GM23338 (cell line): ENCODE measurements around the gene AGO4. TPM values are rescaled to one million over a fixed set of nuclear protein-coding genes. Genes with fewer than 3 reads are reported as not detected.

Experiments used
- ATAC-seq: fragments of 200-7000 bp; cut with Tn5 transposase; 3 replicates; pipeline ENCODE4 v1.9.1; 2020
- DNase-seq: peaks from one replicate; pipeline ENCODE4 v3.0.0-alpha.2; 2015; ENCODE audit warnings: low spot score
- H2AFZ ChIP-seq: fragments of 200-600 bp; sonication (generic); 2 replicates; pipeline ENCODE4 v1.8.0; 2016; ENCODE audit warnings: antibody characterized with exemption, mild to moderate bottlenecking, moderate library complexity
- H3F3A ChIP-seq: fragments of 200-600 bp; sonication (generic); replicated peaks from 2 replicates; pipeline ENCODE4 v1.8.0; 2017; ENCODE audit warnings: antibody characterized with exemption, mixed run types, low read depth
- H3K27ac ChIP-seq: fragments of 200-600 bp; sonication (generic); 2 replicates; pipeline ENCODE4 v1.6.1; 2016; ENCODE audit warnings: low read depth
- H3K27me3 ChIP-seq: fragments of 200-600 bp; sonication (generic); 2 replicates; pipeline ENCODE4 v1.8.0; 2016; ENCODE audit warnings: mild to moderate bottlenecking, mixed run types, moderate library complexity; ENCODE audit not compliant: insufficient read depth
- H3K36me3 ChIP-seq: fragments of 200-600 bp; sonication (generic); 2 replicates; pipeline ENCODE4 v1.8.0; 2016; ENCODE audit warnings: mild to moderate bottlenecking; ENCODE audit not compliant: insufficient read depth
- H3K4me1 ChIP-seq: fragments of 200-600 bp; sonication (generic); 2 replicates; pipeline ENCODE4 v1.8.0; 2016; ENCODE audit warnings: mild to moderate bottlenecking, moderate library complexity; ENCODE audit not compliant: insufficient read depth
- H3K4me2 ChIP-seq: fragments of 200-600 bp; sonication (generic); 2 replicates; pipeline ENCODE4 v1.7.1; 2017; ENCODE audit warnings: mixed run types
- H3K4me3 ChIP-seq: fragments of 200-600 bp; sonication (generic); 2 replicates; pipeline ENCODE4 v1.6.1; 2016; ENCODE audit warnings: mixed run types
- H3K79me2 ChIP-seq: fragments of 200-600 bp; sonication (generic); replicated peaks from 2 replicates; pipeline ENCODE4 v1.8.0; 2017; ENCODE audit warnings: mild to moderate bottlenecking; ENCODE audit not compliant: insufficient read depth
- H3K9me2 ChIP-seq: fragments of 200-600 bp; sonication (generic); 2 replicates; pipeline ENCODE4 v1.8.0; 2017; ENCODE audit not compliant: insufficient read depth
- H4K20me1 ChIP-seq: fragments of 200-600 bp; sonication (generic); replicated peaks from 2 replicates; pipeline ENCODE4 v1.8.0; 2017; ENCODE audit warnings: mild to moderate bottlenecking; ENCODE audit not compliant: insufficient read depth
- H3K27ac Mint-ChIP-seq: 2 replicates; pipeline ENCODE4 v1.8.0; 2020; ENCODE audit warnings: inconsistent platforms, mild to moderate bottlenecking, moderate library complexity, mixed read lengths
- H3K27me3 Mint-ChIP-seq: 3 replicates; pipeline ENCODE4 v1.8.0; 2022; ENCODE audit warnings: low read depth, mild to moderate bottlenecking, moderate library complexity, mixed read lengths, inconsistent platforms; ENCODE audit not compliant: insufficient read depth, poor library complexity
- H3K36me3 Mint-ChIP-seq: 3 replicates; pipeline ENCODE4 v1.8.0; 2021; ENCODE audit warnings: low read depth, mild to moderate bottlenecking, inconsistent platforms, moderate library complexity, mixed read lengths
- H3K4me1 Mint-ChIP-seq: 3 replicates; pipeline ENCODE4 v1.8.0; 2020; ENCODE audit warnings: mild to moderate bottlenecking, inconsistent platforms, mixed read lengths
- H3K4me3 Mint-ChIP-seq: 3 replicates; pipeline ENCODE4 v1.8.0; 2021; ENCODE audit warnings: moderate library complexity, mild to moderate bottlenecking, inconsistent platforms, mixed read lengths
- H3K9me3 Mint-ChIP-seq: 3 replicates; pipeline ENCODE4 v1.8.0; 2020; ENCODE audit warnings: moderate library complexity, mild to moderate bottlenecking, inconsistent platforms, mixed read lengths
- CREB1 ChIP-seq: fragments of 250-450 bp; sonication (Bioruptor Pico); IDR thresholded peaks from 2 replicates; pipeline ENCODE4 v1.5.0; 2020; ENCODE audit warnings: low read depth, mild to moderate bottlenecking, moderate library complexity
- CTCF ChIP-seq, 2 experiments: fragments of 200-600 bp in 1 of 2; sonication (generic) in 1 of 2; conservative IDR thresholded peaks; 2 replicates each; pipeline versions ENCODE4 v1.5.1 to v1.6.1; 2016 to 2017; ENCODE audit warnings: antibody characterized with exemption in 2 of 2, low read depth in 2 of 2, mild to moderate bottlenecking in 2 of 2, moderate library complexity in 1 of 2
- ETS1 ChIP-seq: IDR thresholded peaks from 2 replicates; pipeline ENCODE4 v1.6.1; 2016; ENCODE audit warnings: antibody characterized with exemption
- EZH2 ChIP-seq: fragments of 200-600 bp; sonication (generic); IDR thresholded peaks from one replicate; pipeline ENCODE4 v1.8.0; 2017; ENCODE audit warnings: antibody characterized with exemption, mild to moderate bottlenecking, low read depth; ENCODE audit not compliant: unreplicated experiment
- EZH2phosphoT487 ChIP-seq: fragments of 200-600 bp; sonication (generic); IDR thresholded peaks from one replicate; pipeline ENCODE4 v1.8.1; 2018; ENCODE audit warnings: antibody characterized with exemption; ENCODE audit not compliant: unreplicated experiment
- JUNB ChIP-seq: IDR thresholded peaks from one replicate; pipeline ENCODE4 v1.6.1; 2016; ENCODE audit warnings: antibody characterized with exemption; ENCODE audit not compliant: unreplicated experiment
- NANOG ChIP-seq: IDR thresholded peaks from 2 replicates; pipeline ENCODE4 v1.6.1; 2016; ENCODE audit warnings: antibody characterized with exemption, borderline replicate concordance
- POLR2AphosphoS5 ChIP-seq: IDR thresholded peaks from 2 replicates; pipeline ENCODE4 v1.6.1; 2016; ENCODE audit warnings: antibody characterized with exemption, low read depth
- REST ChIP-seq: IDR thresholded peaks from one replicate; pipeline ENCODE4 v1.6.1; 2018; ENCODE audit warnings: antibody characterized with exemption; ENCODE audit not compliant: unreplicated experiment
- STAT1 ChIP-seq: IDR thresholded peaks from one replicate; pipeline ENCODE4 v1.6.1; 2016; ENCODE audit warnings: antibody characterized with exemption; ENCODE audit not compliant: unreplicated experiment
- ZNF114 ChIP-seq: fragments of 250-450 bp; sonication (Bioruptor Pico); IDR thresholded peaks from 2 replicates; pipeline ENCODE4 v1.5.0; 2020; ENCODE audit warnings: mild to moderate bottlenecking, moderate library complexity
- ZNF331 ChIP-seq: fragments of 250-450 bp; sonication (Bioruptor Pico); IDR thresholded peaks from 2 replicates; pipeline ENCODE4 v1.5.0; 2020; ENCODE audit warnings: low read depth, mild to moderate bottlenecking, moderate library complexity
- polyA plus RNA-seq: library from polyadenylated mRNA; unstranded; fragments of >200 nt; fragmentation: Nextera tagmentation; extraction: Ambion mirVana; gene quantifications from 2 replicates; pipeline ENCODE4 v1.2.1, GENCODE V29; 2016
- total RNA-seq: library from RNA; depleted of rRNA; stranded (reverse); fragments of >200 nt; shearing (Covaris generic); gene quantifications from 2 replicates; pipeline ENCODE4 v1.2.3, GENCODE V29; 2014
- TF ChIP-seq, protein P1 (sequence below): fragments of 250-450 bp; sonication (Bioruptor Pico); IDR thresholded peaks from 2 replicates; pipeline ENCODE4 v1.5.0; 2020; ENCODE audit warnings: mild to moderate bottlenecking, moderate library complexity

AGO4 gene
- total and polyA plus RNA-seq, 2 experiments from 2014 or later, result 1.7 to 9.7 TPM

GRCh38 chr1:35797380-35797779 lies 10.4 kb upstream of the AGO4 start:
- Histone ChIP-seq H3K4me3 (no peak overlapping the region), H3K9me2 (no peaks in the 10 kb centered on the region), H3F3A (no peaks in the 10 kb centered on the region), H4K20me1 (no peaks in the 10 kb centered on the region), H3K27me3 (no peaks in the 10 kb centered on the region), H3K79me2 (no peaks in the 10 kb centered on the region), H3K4me2 (no peak overlapping the region), H3K4me1 (0 out of 2 replicates have a peak, but pooled peaks cover 4% of the 10 kb centered on the region), H2AFZ (no peak overlapping the region), H3K27ac (no peak overlapping the region), H3K36me3 (no peaks in the 10 kb centered on the region)
- no peak overlapping the region for H3K27ac Mint-ChIP-seq
- no peaks in the 10 kb centered on the region for H3K36me3 Mint-ChIP-seq
- no peaks in the 10 kb centered on the region for H3K4me1 Mint-ChIP-seq
- no peaks in the 10 kb centered on the region for H3K9me3 Mint-ChIP-seq
- TF ChIP-seq REST, result no peak
- TF ChIP-seq POLR2AphosphoS5, result no peak
- no peak for TF ChIP-seq EZH2phosphoT487
- no peak for TF ChIP-seq CTCF (conservative IDR thresholded peaks at IDR 0.05; ENCODE audit: low read depth in 2 of 2)
- TF ChIP-seq ZNF331 (CRISPR knock-in tag), result no peak
- TF ChIP-seq EZH2, result no peak
- TF ChIP-seq CREB1 (CRISPR knock-in tag), result no peak
- no peak for TF ChIP-seq ZNF114 (CRISPR knock-in tag)
- TF ChIP-seq, protein P1, sequence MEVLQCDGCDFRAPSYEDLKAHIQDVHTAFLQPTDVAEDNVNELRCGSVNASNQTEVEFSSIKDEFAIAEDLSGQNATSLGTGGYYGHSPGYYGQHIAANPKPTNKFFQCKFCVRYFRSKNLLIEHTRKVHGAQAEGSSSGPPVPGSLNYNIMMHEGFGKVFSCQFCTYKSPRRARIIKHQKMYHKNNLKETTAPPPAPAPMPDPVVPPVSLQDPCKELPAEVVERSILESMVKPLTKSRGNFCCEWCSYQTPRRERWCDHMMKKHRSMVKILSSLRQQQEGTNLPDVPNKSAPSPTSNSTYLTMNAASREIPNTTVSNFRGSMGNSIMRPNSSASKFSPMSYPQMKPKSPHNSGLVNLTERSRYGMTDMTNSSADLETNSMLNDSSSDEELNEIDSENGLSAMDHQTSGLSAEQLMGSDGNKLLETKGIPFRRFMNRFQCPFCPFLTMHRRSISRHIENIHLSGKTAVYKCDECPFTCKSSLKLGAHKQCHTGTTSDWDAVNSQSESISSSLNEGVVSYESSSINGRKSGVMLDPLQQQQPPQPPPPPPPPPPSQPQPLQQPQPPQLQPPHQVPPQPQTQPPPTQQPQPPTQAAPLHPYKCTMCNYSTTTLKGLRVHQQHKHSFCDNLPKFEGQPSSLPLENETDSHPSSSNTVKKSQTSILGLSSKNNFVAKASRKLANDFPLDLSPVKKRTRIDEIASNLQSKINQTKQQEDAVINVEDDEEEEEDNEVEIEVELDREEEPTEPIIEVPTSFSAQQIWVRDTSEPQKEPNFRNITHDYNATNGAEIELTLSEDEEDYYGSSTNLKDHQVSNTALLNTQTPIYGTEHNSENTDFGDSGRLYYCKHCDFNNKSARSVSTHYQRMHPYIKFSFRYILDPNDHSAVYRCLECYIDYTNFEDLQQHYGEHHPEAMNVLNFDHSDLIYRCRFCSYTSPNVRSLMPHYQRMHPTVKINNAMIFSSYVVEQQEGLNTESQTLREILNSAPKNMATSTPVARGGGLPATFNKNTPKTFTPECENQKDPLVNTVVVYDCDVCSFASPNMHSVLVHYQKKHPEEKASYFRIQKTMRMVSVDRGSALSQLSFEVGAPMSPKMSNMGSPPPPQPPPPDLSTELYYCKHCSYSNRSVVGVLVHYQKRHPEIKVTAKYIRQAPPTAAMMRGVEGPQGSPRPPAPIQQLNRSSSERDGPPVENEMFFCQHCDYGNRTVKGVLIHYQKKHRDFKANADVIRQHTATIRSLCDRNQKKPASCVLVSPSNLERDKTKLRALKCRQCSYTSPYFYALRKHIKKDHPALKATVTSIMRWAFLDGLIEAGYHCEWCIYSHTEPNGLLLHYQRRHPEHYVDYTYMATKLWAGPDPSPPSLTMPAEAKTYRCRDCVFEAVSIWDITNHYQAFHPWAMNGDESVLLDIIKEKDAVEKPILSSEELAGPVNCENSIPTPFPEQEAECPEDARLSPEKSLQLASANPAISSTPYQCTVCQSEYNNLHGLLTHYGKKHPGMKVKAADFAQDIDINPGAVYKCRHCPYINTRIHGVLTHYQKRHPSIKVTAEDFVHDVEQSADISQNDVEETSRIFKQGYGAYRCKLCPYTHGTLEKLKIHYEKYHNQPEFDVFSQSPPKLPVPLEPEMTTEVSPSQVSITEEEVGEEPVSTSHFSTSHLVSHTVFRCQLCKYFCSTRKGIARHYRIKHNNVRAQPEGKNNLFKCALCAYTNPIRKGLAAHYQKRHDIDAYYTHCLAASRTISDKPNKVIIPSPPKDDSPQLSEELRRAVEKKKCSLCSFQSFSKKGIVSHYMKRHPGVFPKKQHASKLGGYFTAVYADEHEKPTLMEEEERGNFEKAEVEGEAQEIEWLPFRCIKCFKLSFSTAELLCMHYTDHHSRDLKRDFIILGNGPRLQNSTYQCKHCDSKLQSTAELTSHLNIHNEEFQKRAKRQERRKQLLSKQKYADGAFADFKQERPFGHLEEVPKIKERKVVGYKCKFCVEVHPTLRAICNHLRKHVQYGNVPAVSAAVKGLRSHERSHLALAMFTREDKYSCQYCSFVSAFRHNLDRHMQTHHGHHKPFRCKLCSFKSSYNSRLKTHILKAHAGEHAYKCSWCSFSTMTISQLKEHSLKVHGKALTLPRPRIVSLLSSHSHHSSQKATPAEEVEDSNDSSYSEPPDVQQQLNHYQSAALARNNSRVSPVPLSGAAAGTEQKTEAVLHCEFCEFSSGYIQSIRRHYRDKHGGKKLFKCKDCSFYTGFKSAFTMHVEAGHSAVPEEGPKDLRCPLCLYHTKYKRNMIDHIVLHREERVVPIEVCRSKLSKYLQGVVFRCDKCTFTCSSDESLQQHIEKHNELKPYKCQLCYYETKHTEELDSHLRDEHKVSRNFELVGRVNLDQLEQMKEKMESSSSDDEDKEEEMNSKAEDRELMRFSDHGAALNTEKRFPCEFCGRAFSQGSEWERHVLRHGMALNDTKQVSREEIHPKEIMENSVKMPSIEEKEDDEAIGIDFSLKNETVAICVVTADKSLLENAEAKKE (CRISPR knock-in tag), result no peak
- TF ChIP-seq STAT1, result no peak
- no peak for TF ChIP-seq ETS1
- TF ChIP-seq NANOG, result no peak
- no peak for TF ChIP-seq JUNB
- DNase-seq (no peak), ATAC-seq (no peak)
- H3K27me3 Mint-ChIP-seq, result peaks cover 3% of the 10 kb centered on the region
- no peak overlapping the region for H3K4me3 Mint-ChIP-seq
